GM19372 (cell line): ENCODE data around the gene C1QTNF9.
"Not testable (repeated sequence)": the region's sequence is repeated elsewhere in the genome, so short reads cannot be mapped to it uniquely, and the experiment has no call there.

Experiments
- ATAC-seq: cut with Tn5 transposase; IDR thresholded peaks from one replicate; pipeline ENCODE4 v1.9.1; 2021; ENCODE audit warnings: mild to moderate bottlenecking, low read depth, moderate library complexity; ENCODE audit not compliant: unreplicated experiment

The C1QTNF9 gene

DNA sequence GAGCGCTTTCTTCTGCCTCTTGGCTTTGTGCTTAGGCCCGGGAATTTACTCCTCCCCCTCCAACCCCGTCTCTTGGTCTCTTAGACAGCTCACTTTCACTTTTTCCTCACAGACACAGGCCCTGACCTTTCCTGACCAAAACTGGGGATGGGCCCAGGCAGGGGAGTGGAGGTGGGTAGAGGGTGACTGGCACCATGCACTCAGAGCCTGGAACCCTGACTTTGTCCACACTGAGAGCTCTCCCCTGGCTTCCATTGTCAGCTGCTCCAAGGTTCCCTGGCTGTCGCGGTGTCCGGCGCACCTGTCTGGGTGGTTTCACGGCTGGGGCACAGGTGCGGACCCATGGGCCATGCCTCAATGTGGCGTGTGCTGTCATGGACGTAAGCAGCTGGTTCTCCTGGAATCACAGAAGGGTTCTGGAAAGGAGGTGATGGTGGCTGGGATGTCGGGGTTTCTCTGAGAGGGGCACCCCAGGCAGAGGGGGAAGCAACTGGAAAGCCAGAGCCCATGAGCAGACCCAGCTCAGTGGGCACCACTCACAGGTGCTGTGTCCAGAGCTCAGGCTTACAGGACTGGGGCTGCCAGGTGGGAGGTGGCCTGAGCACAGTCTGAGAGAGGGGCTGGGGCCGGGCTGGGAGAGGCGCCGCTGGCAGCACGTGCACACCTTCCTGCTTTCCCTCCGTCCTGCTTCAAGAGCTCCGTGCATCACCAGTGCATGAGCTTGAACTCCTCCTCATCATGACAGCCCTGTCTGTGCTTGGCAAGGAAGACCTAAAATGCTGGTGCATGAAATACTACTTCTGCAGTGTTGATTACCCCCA is 28.0 kb upstream of the C1QTNF9 start:
- ATAC-seq, result no peak

GRCh38 chr13:24282256-24282655 is 27.1 kb upstream of the C1QTNF9 start:
- no peak for ATAC-seq

- no peak for ATAC-seq
Measured at GRCh38 chr13:24284889-24285565, 24.4 kb upstream of the C1QTNF9 start.

- ATAC-seq, result no peak
Measured at GRCh38 chr13:24286624-24287023, 22.8 kb upstream of the C1QTNF9 start.

GRCh38 chr13:24287748-24288287 is 21.6 kb upstream of the C1QTNF9 start:
- ATAC-seq, result no peak

GRCh38 chr13:24288870-24289269 is 20.5 kb upstream of the C1QTNF9 start:
- no peak for ATAC-seq

DNA sequence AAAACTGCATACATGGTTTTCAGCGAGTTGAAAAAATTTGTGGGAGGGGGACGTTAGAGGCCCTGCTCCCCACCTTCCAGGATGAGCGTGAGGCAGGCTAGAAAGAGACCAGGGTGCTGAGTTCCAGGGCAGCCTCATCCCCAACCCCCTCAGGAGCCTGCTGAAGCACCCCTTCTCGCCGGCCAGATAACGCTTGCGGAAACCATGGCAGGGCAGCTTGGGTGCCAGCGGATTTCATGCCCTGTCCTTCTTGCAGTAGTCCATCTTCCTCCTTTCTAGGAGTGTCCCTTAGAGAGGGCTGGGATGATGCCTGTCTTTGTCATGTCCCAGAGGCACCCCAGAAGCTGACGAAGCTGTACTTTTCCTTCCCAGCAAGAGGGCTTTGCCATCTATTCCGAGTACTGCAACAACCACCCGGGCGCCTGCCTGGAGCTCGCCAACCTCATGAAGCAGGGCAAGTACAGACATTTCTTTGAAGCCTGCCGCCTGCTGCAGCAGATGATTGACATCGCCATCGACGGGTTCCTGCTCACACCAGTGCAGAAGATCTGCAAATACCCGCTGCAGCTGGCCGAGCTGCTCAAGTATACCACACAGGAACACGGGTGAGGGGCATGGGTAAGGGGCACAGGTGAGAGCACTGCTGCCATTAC is 19.0 kb upstream of the C1QTNF9 start:
- ATAC-seq, result no peak

DNA sequence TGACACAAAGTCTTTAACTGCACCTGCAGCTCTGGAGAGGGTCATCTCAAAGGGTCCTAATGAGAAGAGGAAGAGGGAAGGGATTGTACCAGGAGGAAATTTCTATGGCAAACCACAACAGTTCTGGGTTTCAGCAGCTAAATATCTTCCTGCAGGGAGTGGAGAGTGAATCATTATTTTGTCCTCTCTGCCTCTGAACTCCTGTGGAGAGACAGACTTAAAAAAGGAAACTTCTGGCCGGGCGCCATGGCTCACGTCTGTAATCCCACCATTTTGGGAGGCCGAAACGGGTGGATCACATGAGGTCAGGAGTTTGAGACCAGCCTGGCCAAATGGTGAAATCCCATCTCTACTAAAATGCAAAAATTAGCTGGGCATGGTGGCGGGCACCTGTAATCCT is 16.9 kb upstream of the C1QTNF9 start:
- no peak for ATAC-seq

DNA sequence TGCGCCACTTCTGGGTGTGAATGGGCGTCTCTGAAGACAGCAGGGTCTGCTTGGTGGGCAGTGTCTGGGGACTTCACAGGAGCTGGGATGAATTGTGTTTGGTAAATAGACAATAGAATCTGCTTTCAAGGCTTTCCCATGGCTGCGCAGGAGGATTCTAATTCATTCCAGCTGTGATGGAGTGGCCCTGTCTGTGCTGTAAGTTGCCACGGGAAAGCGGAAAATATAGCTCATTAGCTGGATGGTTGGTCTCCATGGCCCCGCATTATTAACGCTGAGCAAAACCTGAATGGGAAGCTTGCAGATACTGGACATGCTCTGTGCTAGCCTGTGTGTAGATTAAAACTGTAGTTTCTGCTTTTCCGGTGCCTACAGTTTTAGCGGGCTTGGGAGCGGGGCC is 15.6 kb upstream of the C1QTNF9 start:
- ATAC-seq, result no peak

DNA sequence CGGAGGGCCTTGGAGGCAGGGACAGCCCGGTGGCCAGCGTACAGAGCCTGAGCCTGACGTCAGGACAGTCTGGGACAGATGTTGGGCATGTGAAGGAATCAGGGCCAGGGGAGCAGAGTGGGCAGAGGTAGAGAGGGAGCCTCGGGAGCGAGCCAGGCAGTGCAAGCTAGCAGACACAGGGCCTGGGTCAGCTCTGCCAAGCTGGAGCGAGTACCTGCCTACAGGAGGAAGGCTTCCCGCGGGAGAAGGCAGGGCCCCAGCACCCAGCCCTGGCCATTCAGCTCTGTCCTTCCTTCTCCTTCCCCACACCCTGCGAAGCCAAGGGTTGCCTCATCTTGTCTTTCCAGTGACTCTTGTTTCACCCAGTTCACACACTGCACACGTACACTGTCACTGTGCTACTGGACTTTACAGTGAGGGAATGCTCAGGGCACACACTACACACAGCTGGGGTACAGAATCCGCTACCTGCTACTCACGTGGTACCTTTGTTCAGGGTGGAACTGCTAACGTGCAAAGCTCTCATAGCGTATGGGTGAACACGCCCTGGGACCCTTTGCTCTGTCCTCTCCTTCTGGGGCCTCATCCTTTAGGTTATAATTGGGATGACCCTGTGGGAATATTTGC is 9.8 kb upstream of the C1QTNF9 start:
- ATAC-seq, result no peak

GRCh38 chr13:24301434-24301833 is 7.9 kb upstream of the C1QTNF9 start:
- ATAC-seq, result no peak

DNA sequence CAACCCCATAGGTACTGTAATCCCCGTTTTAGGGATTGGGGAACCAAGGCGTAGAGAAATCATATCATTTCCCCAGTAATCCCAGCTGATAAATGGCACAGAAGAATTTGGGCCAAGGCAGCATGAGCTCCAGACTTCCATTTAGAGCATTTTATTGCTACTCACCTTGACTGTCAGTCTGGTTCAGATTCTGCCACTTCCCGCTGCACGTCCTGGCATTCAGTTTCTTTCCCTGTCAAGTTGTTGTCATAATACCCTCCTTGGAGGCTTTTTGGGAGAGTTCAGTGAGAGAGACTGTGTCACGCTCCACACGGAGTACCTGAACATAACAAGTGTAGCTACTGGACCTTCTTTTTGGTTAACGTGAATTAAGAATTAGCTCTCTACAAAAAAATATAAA is 7.5 kb upstream of the C1QTNF9 start:
- no peak for ATAC-seq

GRCh38 chr13:24304620-24305019 is 4.8 kb upstream of the C1QTNF9 start:
- no peak for ATAC-seq

DNA sequence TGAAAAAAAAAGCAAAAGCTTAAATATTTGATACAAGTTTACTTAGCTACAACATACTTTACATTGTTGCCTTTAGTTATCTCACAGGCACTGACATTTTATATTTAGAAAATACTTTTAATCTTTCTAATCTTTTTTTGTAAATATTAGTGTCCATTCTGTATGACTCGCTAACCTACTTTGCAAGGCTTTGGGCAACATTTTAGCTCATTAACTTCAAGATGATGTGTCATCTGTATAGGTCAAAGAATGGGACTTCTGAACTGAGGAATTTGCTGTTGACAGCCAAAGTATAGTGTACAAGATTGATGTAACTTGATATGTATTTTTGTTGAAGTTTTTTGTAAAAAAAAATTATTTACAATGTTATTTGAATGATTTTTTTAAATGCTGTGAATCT is 2.7 kb upstream of the C1QTNF9 start:
- no peak for ATAC-seq

DNA sequence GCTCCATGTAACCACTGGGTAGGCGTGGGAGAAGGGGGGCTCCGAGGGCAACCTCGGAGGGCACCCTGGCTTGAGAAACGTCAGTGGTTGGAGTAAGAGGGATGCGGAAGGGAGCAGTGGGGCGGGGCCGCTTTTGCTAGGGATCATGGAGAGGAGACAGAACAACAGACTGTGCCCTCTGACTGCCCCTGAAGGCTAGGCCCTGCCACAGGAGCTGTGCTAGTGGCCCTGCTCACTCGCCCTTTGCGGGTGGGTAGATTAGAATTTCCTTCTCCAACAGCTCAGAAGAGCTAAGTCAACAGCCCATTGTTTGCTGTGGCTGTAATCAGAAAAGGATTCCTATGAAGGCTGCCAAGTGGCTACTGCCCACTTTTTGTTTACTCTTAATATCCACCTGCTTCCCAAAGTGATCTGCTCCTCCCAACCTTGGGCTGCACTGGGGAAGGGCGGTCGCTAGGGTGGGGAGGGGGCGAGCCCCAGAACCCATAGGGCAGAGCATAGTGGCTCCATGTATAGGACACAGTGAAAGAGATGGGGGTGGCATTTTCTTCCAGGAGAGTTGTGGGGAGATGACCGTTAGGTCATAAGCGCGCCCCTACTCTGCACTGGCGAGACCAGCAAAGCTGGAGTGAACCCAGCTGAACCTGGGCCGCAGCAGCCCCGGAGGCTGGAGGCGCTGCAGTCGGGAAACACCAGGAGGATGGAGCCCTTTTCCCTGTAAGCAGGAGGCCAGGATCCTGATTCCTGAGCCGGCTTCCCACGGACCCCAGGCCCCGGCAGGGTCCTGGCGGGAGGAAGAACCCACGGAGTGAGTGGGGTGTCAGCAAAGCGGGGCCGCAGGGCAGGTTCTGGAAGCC is 1.9 kb upstream of the C1QTNF9 start:
- ATAC-seq, result no peak

- ATAC-seq, result no peak
Measured at GRCh38 chr13:24308068-24308445, 1.3 kb upstream of the C1QTNF9 start.

DNA sequence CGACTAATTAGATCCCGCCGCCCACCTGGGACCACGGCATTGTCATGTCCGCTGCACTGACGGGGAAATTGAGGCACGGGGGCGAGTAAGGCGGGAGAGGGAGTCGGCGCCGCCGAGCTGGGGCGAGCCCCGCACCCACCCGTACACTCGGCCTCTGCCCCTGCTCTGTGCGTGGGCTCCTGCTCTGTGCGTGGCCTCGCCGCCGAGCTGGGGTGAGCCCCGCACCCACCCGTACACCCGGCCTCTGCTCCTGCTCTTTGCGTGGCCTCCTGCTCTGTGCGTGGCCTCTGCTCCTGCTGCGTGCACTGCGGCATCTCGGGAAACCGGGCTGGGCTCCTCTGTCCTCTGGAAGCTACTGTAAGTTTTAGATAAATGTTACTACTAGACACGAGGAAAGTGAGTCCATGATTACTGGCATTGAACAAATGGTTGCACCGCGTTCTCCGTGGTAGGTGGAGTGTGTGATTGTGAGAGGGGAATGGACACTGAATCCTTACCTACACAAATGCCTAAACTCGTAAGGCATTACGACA is 826 bp upstream of the C1QTNF9 start:
- ATAC-seq, result no peak

DNA sequence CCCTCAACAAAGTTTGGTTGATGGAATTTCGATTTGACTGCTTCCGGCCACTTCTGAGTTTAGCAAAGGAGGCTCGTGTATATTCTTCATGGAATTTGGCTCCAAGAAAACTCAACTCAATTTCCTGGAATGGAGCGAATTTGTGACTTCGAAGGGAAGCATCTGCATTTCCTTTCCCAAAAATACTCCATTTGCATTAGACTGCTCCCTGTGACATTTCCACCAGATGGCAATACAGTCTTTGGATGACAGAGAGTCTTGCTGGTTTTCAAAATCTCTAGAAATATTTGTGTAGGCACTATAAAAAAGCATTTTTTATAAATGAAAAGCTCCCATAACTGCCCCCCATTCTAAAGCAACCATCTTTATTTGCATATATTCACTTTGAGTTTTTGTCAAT is 4.1 kb downstream of the C1QTNF9 start:
- ATAC-seq, result no peak

GRCh38 chr13:24317835-24318234 is 8.5 kb downstream of the C1QTNF9 start:
- not testable (repeated sequence) for ATAC-seq

- not testable (repeated sequence) for ATAC-seq
Measured at GRCh38 chr13:24318878-24319277, 9.5 kb downstream of the C1QTNF9 start.
